ENCODE data around the gene NT5M. TPM values are rescaled to one million over a fixed set of nuclear protein-coding genes. Genes with fewer than 3 reads are reported as not detected.

The NT5M gene
- total and polyA plus RNA-seq, 10 donors: 1.2 to 3.6 (median 2.6) TPM

DNA sequence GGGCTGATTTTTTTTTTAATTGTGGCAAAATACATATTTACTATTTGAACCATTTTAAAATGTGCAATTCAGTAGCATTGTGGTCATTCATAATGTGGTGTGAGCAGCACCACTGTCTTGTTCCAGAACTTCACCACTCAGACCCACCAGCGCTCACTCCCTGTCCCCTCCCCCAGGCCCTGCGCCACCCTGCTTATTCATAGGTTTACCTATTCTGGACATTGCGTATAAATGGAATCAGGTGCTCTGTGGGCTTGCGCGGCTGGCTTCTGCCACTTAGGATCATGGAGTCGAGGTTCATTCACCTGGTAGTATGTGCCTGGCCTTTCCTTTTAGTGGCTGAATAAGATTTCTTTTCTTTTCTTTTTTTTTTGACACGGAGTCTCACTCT is 59.4 kb downstream of the NT5M start:
- no peaks in the 10 kb centered on the region for H3K27me3 ChIP-seq (replicated peaks in 1 of 7)
- peak overlapping the region in 6 of 8 donors; percentile 9 to 77 (median 72) for H3K27ac ChIP-seq
- WGBS, 5 donors: 92 to 99% (median 96%) methylated on average over 7 of the region's 7 CpGs
- TF ChIP-seq POLR2AphosphoS5 (IDR thresholded peaks at IDR 0.05) (no peak), CTCF (IDR thresholded peaks at IDR 0.05 in 8 of 11, conservative IDR thresholded peaks at IDR 0.05 in 3 of 11) (no peak), POLR2A (IDR thresholded peaks at IDR 0.05) (no peak)
- intact Hi-C loops (cut with DNase I; ENCODE audit: low total_unique reads): no loop called here
- H3K36me3 ChIP-seq: no peaks in the 10 kb centered on the region
- peak; percentile 33 for DNase-seq
- peaks cover 0 to 21% (median 11%) of the 10 kb centered on the region in 6 donors for H3K4me1 ChIP-seq
- peaks cover 0 to 22% (median 0%) of the 10 kb centered on the region in 8 donors for H3K9me3 ChIP-seq
- H3K4me3 ChIP-seq: no peak overlapping the region

GRCh38 chr17:17363638-17364337 is 60.6 kb downstream of the NT5M start:
- Histone ChIP-seq H3K9me3 (peaks cover 0 to 22% (median 0%) of the 10 kb centered on the region in 8 donors), H3K27ac (peak overlapping the region in 6 of 8 donors; percentile 36 to 77 (median 72)), H3K36me3 (no peaks in the 10 kb centered on the region), H3K27me3 (replicated peaks in 1 of 7) (no peaks in the 10 kb centered on the region), H3K4me3 (no peak overlapping the region), H3K4me1 (peaks cover 0 to 21% (median 11%) of the 10 kb centered on the region in 6 donors)
- intact Hi-C loops (cut with DNase I; ENCODE audit: low total_unique reads): no loop called here
- peak; percentile 62 for DNase-seq
- TF ChIP-seq CTCF (IDR thresholded peaks at IDR 0.05 in 8 of 11, conservative IDR thresholded peaks at IDR 0.05 in 3 of 11) (no peak), POLR2A (IDR thresholded peaks at IDR 0.05) (no peak), POLR2AphosphoS5 (IDR thresholded peaks at IDR 0.05) (no peak)
- 67 to 74% (median 72%) methylated on average over 8 of the region's 8 CpGs for WGBS, 5 donors

- H3K27me3 ChIP-seq (replicated peaks in 1 of 7): no peaks in the 10 kb centered on the region
- TF ChIP-seq POLR2A (IDR thresholded peaks at IDR 0.05): no peak
- peak in 2 of 3 donors; percentile 16 to 33 for TF ChIP-seq POLR2AphosphoS5 (IDR thresholded peaks at IDR 0.05)
- H3K4me3 ChIP-seq: no peak overlapping the region
- peaks cover 0 to 20% (median 0%) of the 10 kb centered on the region in 8 donors for H3K9me3 ChIP-seq
- H3K36me3 ChIP-seq: no peaks in the 10 kb centered on the region
- 52 to 64% (median 56%) methylated on average over 8 to 11 of the region's 11 CpGs for WGBS, 5 donors
- H3K27ac ChIP-seq: peak overlapping the region in 6 of 8 donors; percentile 36 to 77 (median 72)
- intact Hi-C loops (cut with DNase I; ENCODE audit: low total_unique reads): no loop called here
- DNase-seq: no peak
- H3K4me1 ChIP-seq: peaks cover 0 to 21% (median 11%) of the 10 kb centered on the region in 6 donors
These were observed 61.1 kb downstream of the NT5M start for GRCh38 chr17:17364338-17364667.

DNA sequence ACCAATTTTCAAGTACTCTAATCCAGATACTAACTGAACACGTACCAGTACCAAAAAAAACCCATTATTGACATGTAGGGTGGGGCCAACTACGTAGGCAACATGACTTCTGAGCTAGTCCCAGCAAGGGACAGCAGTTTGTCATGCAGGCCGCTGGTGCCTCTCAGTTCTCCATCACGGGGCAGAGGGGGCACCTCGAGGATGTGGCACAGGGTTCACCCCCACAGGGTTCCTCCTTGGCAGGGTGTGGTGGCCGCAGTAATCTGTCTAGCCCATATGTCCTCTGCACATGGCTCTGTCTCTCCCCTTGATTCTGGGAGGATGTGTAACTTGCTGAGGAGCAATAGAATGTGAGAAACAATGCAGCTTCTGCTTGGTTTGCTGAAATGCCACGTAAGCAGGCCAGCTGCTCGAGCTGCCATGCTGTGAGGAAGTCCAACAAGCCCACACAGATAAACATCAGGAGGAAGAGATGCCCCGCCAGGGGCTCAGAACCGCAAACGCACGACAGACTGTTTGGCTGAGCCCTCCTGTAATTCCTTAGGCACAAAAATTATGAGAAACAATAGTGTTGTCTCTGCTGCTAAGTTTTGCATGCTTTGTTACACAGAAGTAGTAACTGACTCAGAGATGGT is 62.4 kb downstream of the NT5M start:
- DNase-seq: peak; percentile 54
- H3K4me1 ChIP-seq: peaks cover 0 to 21% (median 11%) of the 10 kb centered on the region in 6 donors

More for the DNA sequence above, 62.4 kb downstream of the NT5M start:
- peak overlapping the region in 1 of 8 donors; percentile 56 for H3K27ac ChIP-seq
- H3K9me3 ChIP-seq: peaks cover 0 to 9% (median 0%) of the 10 kb centered on the region in 8 donors
- intact Hi-C loops (cut with DNase I; ENCODE audit: low total_unique reads): no loop called here
- TF ChIP-seq POLR2A (IDR thresholded peaks at IDR 0.05) (no peak), POLR2AphosphoS5 (IDR thresholded peaks at IDR 0.05) (no peak), CTCF (IDR thresholded peaks at IDR 0.05 in 8 of 11, conservative IDR thresholded peaks at IDR 0.05 in 3 of 11) (no peak)
- no peak overlapping the region for H3K4me3 ChIP-seq
- H3K27me3 ChIP-seq (replicated peaks in 1 of 7): no peaks in the 10 kb centered on the region
- no peaks in the 10 kb centered on the region for H3K36me3 ChIP-seq
- 82 to 89% (median 87%) methylated on average over 8 to 12 of the region's 12 CpGs for WGBS, 5 donors

Measured in spleen (tissue), 11 donors.